GM12878 (cell line): Measurements from ENCODE around the gene PHLPP1. TPM values are rescaled to one million over a fixed set of nuclear protein-coding genes. Genes with fewer than 3 reads are reported as not detected.

Source experiments
- ATAC-seq: fragments of 200-7000 bp; cut with Tn5 transposase; 3 replicates; pipeline ENCODE4 v1.9.1; 2020; ENCODE audit warnings: mild to moderate bottlenecking, moderate library complexity
- BruUV-seq: library from RNA; stranded (reverse); fragments of 400-500 nt; replicated peaks from 2 replicates; lab custom pipeline; 2021; lab: Mats Ljungman, UMichigan
- CTCF ChIA-PET: fragments of 300-600 bp; sonication (Branson Sonifier 250); formaldehyde crosslinking; extraction: SDS; loops from one replicate; lab custom pipeline; 2021; ENCODE audit warnings: inconsistent platforms; lab: Yijun Ruan, JAX
- POLR2A ChIA-PET: fragments of 350-600 bp; formaldehyde crosslinking; extraction: SDS; loops from one replicate; lab custom pipeline; 2021; ENCODE audit warnings: inconsistent platforms; lab: Charles Lee
- RAD21 ChIA-PET: fragments of 300-600 bp; sonication (Branson Sonifier 250); formaldehyde crosslinking; loops from one replicate; lab custom pipeline; 2023; ENCODE audit warnings: antibody characterized with exemption; ENCODE audit not compliant: unreplicated experiment; lab: Charles Lee
- SMC1A ChIA-PET: fragments of 300-600 bp; sonication (Branson Sonifier 250); formaldehyde crosslinking; loops from one replicate; lab custom pipeline; 2023; ENCODE audit not compliant: unreplicated experiment, uncharacterized antibody; lab: Charles Lee
- DNase-seq: peaks from one replicate; pipeline ENCODE4 v3.0.0-alpha.2; 2011; ENCODE audit warnings: low read depth, low spot score
- FAIRE-seq: peaks from 3 replicates; lab custom pipeline; 2011; peaks lifted over from hg19 to GRCh38; lab: Jason Lieb, UNC
- H2AFZ ChIP-seq: 2 replicates; pipeline ENCODE4 v1.6.0; 2011; ENCODE audit warnings: low read depth, low read length, control low read depth; ENCODE audit not compliant: control insufficient read depth
- H3K27ac ChIP-seq: 2 replicates; pipeline ENCODE4 v1.5.1; 2011; ENCODE audit warnings: control low read depth; ENCODE audit not compliant: control insufficient read depth, insufficient read depth
- H3K27me3 ChIP-seq, 2 experiments: replicated peaks in 1 of 2; 2 replicates each; pipeline versions ENCODE4 v1.6.0 to v1.6.1; 2011; ENCODE audit warnings: low read length in 1 of 2; ENCODE audit not compliant: control insufficient read depth in 2 of 2, insufficient read depth in 2 of 2
- H3K36me3 ChIP-seq, 2 experiments: 2 replicates each; pipeline ENCODE4 v1.5.1; 2011; ENCODE audit warnings: low read length in 1 of 2; ENCODE audit not compliant: control insufficient read depth in 2 of 2, insufficient read depth in 2 of 2
- H3K4me1 ChIP-seq: 2 replicates; pipeline ENCODE4 v1.6.1; 2011; ENCODE audit warnings: mild to moderate bottlenecking, low read length, moderate library complexity, mixed read lengths; ENCODE audit not compliant: control insufficient read depth, insufficient read depth
- H3K4me2 ChIP-seq: 2 replicates; pipeline ENCODE4 v1.6.0; 2011; ENCODE audit warnings: control low read depth; ENCODE audit not compliant: control insufficient read depth, insufficient read depth
- H3K4me3 ChIP-seq: fragments of 200-600 bp; sonication (generic); 2 replicates; pipeline ENCODE4 v1.5.1; 2016
- H3K79me2 ChIP-seq: 2 replicates; pipeline ENCODE4 v1.6.0; 2011; ENCODE audit warnings: low read length; ENCODE audit not compliant: control insufficient read depth, insufficient read depth
- H3K9ac ChIP-seq: 2 replicates; pipeline ENCODE4 v1.8.0; 2011; ENCODE audit warnings: low read length, control low read depth, mixed read lengths; ENCODE audit not compliant: control insufficient read depth, insufficient read depth
- H3K9me3 ChIP-seq: replicated peaks from 3 replicates; pipeline ENCODE4 v1.5.1; 2011; ENCODE audit warnings: mild to moderate bottlenecking, low read length; ENCODE audit not compliant: control insufficient read depth, insufficient read depth
- H4K20me1 ChIP-seq: 2 replicates; pipeline ENCODE4 v1.6.0; 2011; ENCODE audit not compliant: control insufficient read depth, insufficient read depth
- BHLHE40 ChIP-seq, 2 experiments: fragments of 450-650 bp in 1 of 2; IDR thresholded peaks; 2 replicates each; pipeline ENCODE4 v1.6.1; 2011 to 2017; ENCODE audit warnings: low read depth in 2 of 2, borderline replicate concordance in 1 of 2, improper control_type of control experiment in 1 of 2, low read length in 1 of 2, mild to moderate bottlenecking in 1 of 2
- CBX5 ChIP-seq: sonication (generic); IDR thresholded peaks from 2 replicates; pipeline ENCODE4 v1.6.1; 2016; ENCODE audit warnings: low read depth, moderate library complexity, mild to moderate bottlenecking, inconsistent platforms
- EED ChIP-seq: sonication (generic); IDR thresholded peaks from 2 replicates; pipeline ENCODE4 v1.6.1; 2016; ENCODE audit warnings: antibody characterized with exemption, low read depth
- EGR1 ChIP-seq, 2 experiments: IDR thresholded peaks; 1 replicate in 1 of 2; 2 replicates in 1 of 2; pipeline ENCODE4 v1.6.1; 2011 to 2012; ENCODE audit warnings: low read depth in 2 of 2, low read length in 2 of 2, borderline replicate concordance in 1 of 2, mild to moderate bottlenecking in 1 of 2, moderate library complexity in 1 of 2
- EP300 ChIP-seq, 2 experiments: fragments of 150-350 bp in 1 of 2; IDR thresholded peaks; 2 replicates each; pipeline ENCODE4 v1.6.1; 2011 to 2012; ENCODE audit warnings: low read depth in 2 of 2, low read length in 2 of 2, borderline replicate concordance in 1 of 2, improper control_type of control experiment in 1 of 2, inconsistent platforms in 1 of 2; ENCODE audit not compliant: control insufficient read depth in 1 of 2
- ESRRA ChIP-seq: IDR thresholded peaks from 2 replicates; pipeline ENCODE4 v1.6.1; 2012; ENCODE audit warnings: mild to moderate bottlenecking, low read length, improper control_type of control experiment
- HCFC1 ChIP-seq: fragments of 150-350 bp; IDR thresholded peaks from 2 replicates; pipeline ENCODE4 v1.6.1; 2014; ENCODE audit warnings: low read length
- HDAC2 ChIP-seq: fragments of 200-600 bp; sonication (generic); IDR thresholded peaks from 2 replicates; pipeline ENCODE4 v1.6.1; 2017
- IKZF1 ChIP-seq: fragments of 450-650 bp; conservative IDR thresholded peaks from 2 replicates; pipeline ENCODE4 v1.6.1; 2017; ENCODE audit warnings: antibody characterized with exemption, mild to moderate bottlenecking
- NBN ChIP-seq: fragments of 450-650 bp; IDR thresholded peaks from 2 replicates; pipeline ENCODE4 v1.6.1; 2016
- RAD21 ChIP-seq: IDR thresholded peaks from 2 replicates; pipeline ENCODE4 v1.6.1; 2011; ENCODE audit warnings: mild to moderate bottlenecking, low read depth, low read length, moderate library complexity; ENCODE audit not compliant: insufficient read depth
- RAD51 ChIP-seq: fragments of 450-650 bp; IDR thresholded peaks from 2 replicates; pipeline ENCODE4 v1.6.1; 2016; ENCODE audit warnings: moderate library complexity, mild to moderate bottlenecking, inconsistent platforms
- RBBP5 ChIP-seq: fragments of 200-600 bp; sonication (generic); conservative IDR thresholded peaks from 2 replicates; pipeline ENCODE4 v1.6.1; 2016
- RFX5 ChIP-seq: IDR thresholded peaks from 2 replicates; pipeline ENCODE4 v1.6.1; 2011; ENCODE audit warnings: low read depth, low read length, improper control_type of control experiment
- SIN3A ChIP-seq: IDR thresholded peaks from 2 replicates; pipeline ENCODE4 v1.6.1; 2012; ENCODE audit warnings: low read depth, low read length, improper control_type of control experiment
- SREBF1 ChIP-seq: IDR thresholded peaks from 2 replicates; pipeline ENCODE4 v1.6.1; 2012; ENCODE audit warnings: mild to moderate bottlenecking, low read length
- SRF ChIP-seq, 2 experiments: IDR thresholded peaks; 2 replicates each; pipeline ENCODE4 v1.6.1; 2011; ENCODE audit warnings: low read depth in 2 of 2, low read length in 2 of 2, mild to moderate bottlenecking in 1 of 2, moderate library complexity in 1 of 2
- ZNF592 ChIP-seq: fragments of 450-650 bp; IDR thresholded peaks from 2 replicates; pipeline ENCODE4 v1.6.1; 2017; ENCODE audit warnings: mild to moderate bottlenecking, moderate library complexity
- ZSCAN29 ChIP-seq: fragments of 450-650 bp; IDR thresholded peaks from 2 replicates; pipeline ENCODE4 v1.6.1; 2017; ENCODE audit warnings: mild to moderate bottlenecking, moderate library complexity
- WGBS: methylation state at CpG from one replicate; pipeline ENCODE4 v1.1.6; 2016; ENCODE audit warnings: low lambda C conversion rate; ENCODE audit not compliant: insufficient replicate concordance, insufficient coverage; ENCODE audit errors: missing lambda C conversion rate; 5-methylcytosine and 5-hydroxymethylcytosine counted together
- in situ Hi-C: fragments of 300-500 bp; cut with MboI; formaldehyde crosslinking; loops from 9 replicates; pipeline ENCODE4 v1.14.3; 2018; ENCODE audit warnings: mixed read lengths
- intact Hi-C: fragments of 100-400 bp; cut with micrococcal nuclease; formaldehyde crosslinking; loops from one replicate; pipeline ENCODE4 v1.14.2; 2022; ENCODE audit not compliant: unreplicated experiment
- polyA plus RNA-seq, 11 experiments: library from polyadenylated mRNA; depleted of rRNA in 4 of 11; unstranded in 6 of 11; stranded (reverse) in 5 of 11; fragments of >200 nt; fragmentation: Nextera tagmentation in 4 of 11; fragmentation: Illumina TruSeq in 1 of 11; extraction: Ambion mirVana in 4 of 11; extraction: Trizol in 1 of 11; gene quantifications; 1 replicate in 1 of 11; 2 replicates in 10 of 11; pipeline versions ENCODE4 v1.2.1 to v1.2.3, GENCODE V29; 2011 to 2016; ENCODE audit warnings: inconsistent platforms in 2 of 11, missing spikeins in 2 of 11, low read depth in 1 of 11
- total RNA-seq, 4 experiments: library from RNA; depleted of rRNA in 3 of 4; stranded (reverse); fragments of >200 nt in 3 of 4; fragmentation: Illumina TruSeq in 1 of 4; extraction: Trizol in 1 of 4; gene quantifications; 2 replicates each; pipeline versions ENCODE4 v1.2.1 to v1.2.3, GENCODE V29; 2013 to 2021

PHLPP1 gene
- total and polyA plus RNA-seq, 10 of the 15 experiments (the other 5 are each of a cell fraction or from before 2014, with no cell fraction given), result 0.42 to 7.0 (median 1.9) TPM

- DNase-seq, result no peak
- Histone ChIP-seq H3K9ac (no peak overlapping the region), H3K4me3 (no peak overlapping the region)
- RAD21 ChIA-PET, result no interaction called here
- POLR2A ChIA-PET, result no interaction called here
- in situ Hi-C loops, result no loop called here
- BruUV-seq, result no TSS peak
- TF ChIP-seq SREBF1, result no peak
- no peak for TF ChIP-seq CBX5
- TF ChIP-seq EGR1 (IDR thresholded peaks at IDR 0.05; ENCODE audit: borderline replicate concordance in 1 of 2, low read depth in 2 of 2, low read length in 2 of 2), result no peak
- TF ChIP-seq BHLHE40 (IDR thresholded peaks at IDR 0.05; ENCODE audit: borderline replicate concordance in 1 of 2, low read depth in 2 of 2, low read length in 1 of 2), result no peak
- TF ChIP-seq HCFC1, result no peak
- no peak for TF ChIP-seq NBN
- no peak for TF ChIP-seq HDAC2
- no peak for TF ChIP-seq EED
- TF ChIP-seq RAD21, result no peak
- no peak for TF ChIP-seq ZNF592
- no peak for TF ChIP-seq EP300 (IDR thresholded peaks at IDR 0.05; ENCODE audit: borderline replicate concordance in 1 of 2, control insufficient read depth in 1 of 2, low read depth in 2 of 2, low read length in 2 of 2)
- TF ChIP-seq SIN3A, result no peak
- TF ChIP-seq ZSCAN29, result no peak
- no peak for TF ChIP-seq RFX5
- TF ChIP-seq ESRRA, result no peak
- no peak for TF ChIP-seq IKZF1
- no peak for TF ChIP-seq RBBP5
- TF ChIP-seq RAD51, result no peak
- no peak for TF ChIP-seq SRF (IDR thresholded peaks at IDR 0.05; ENCODE audit: low read depth in 2 of 2, low read length in 2 of 2)
- TF ChIP-seq, all 136 proteins: peak for 0
- Histone ChIP-seq H3K27me3 (no peaks in the 10 kb centered on the region), H3K9me3 (peaks cover 10% of the 10 kb centered on the region), H3K27ac (no peak overlapping the region), H3K36me3 (no peaks in the 10 kb centered on the region), H3K4me2 (no peak overlapping the region), H3K4me1 (no peaks in the 10 kb centered on the region), H4K20me1 (no peaks in the 10 kb centered on the region), H3K79me2 (no peaks in the 10 kb centered on the region), H2AFZ (no peak overlapping the region)
- FAIRE-seq, result no peak
- 49% methylated on average over 6 of the region's 6 CpGs for WGBS
- intact Hi-C loops, result no loop called here
- ChIA-PET SMC1A (no interaction called here), CTCF (interaction anchor here (0.8 kb wide), 1 partner anchor 54 kb away, joined by 3 read pairs; no protein-coding TSS in a partner anchor)
- no peak for ATAC-seq
These were observed 25.0 kb upstream of the PHLPP1 start for GRCh38 chr18:62690236-62690815.
